DOHH2 (cell line): ENCODE results near the gene GTF3C2.

Experiments used
- H3F3A ChIP-seq: fragments of 200-600 bp; sonication (generic), shearing (Covaris generic); 2 replicates; pipeline ENCODE4 v1.6.0; 2016; ENCODE audit warnings: antibody characterized with exemption, mild to moderate bottlenecking; ENCODE audit not compliant: control insufficient read depth, insufficient read depth
- H3K27ac ChIP-seq: fragments of 200-600 bp; sonication (generic); 2 replicates; pipeline ENCODE4 v1.5.1; 2014; ENCODE audit warnings: low read depth, mild to moderate bottlenecking, low read length, moderate library complexity
- H3K27me3 ChIP-seq: fragments of 200-600 bp; sonication (generic); 2 replicates; pipeline ENCODE4 v1.6.1; 2014; ENCODE audit warnings: mild to moderate bottlenecking, low read length, mixed read lengths; ENCODE audit not compliant: control insufficient read depth
- H3K36me3 ChIP-seq: fragments of 200-600 bp; sonication (generic); 2 replicates; pipeline ENCODE4 v1.6.1; 2014; ENCODE audit warnings: mild to moderate bottlenecking, low read length, moderate library complexity, mixed read lengths; ENCODE audit not compliant: control insufficient read depth
- H3K4me1 ChIP-seq: fragments of 200-600 bp; sonication (generic); 2 replicates; pipeline ENCODE4 v1.6.1; 2014; ENCODE audit warnings: mild to moderate bottlenecking, low read length, mixed read lengths; ENCODE audit not compliant: control insufficient read depth
- H3K4me2 ChIP-seq: fragments of 200-600 bp; sonication (generic); 2 replicates; pipeline ENCODE4 v1.6.0; 2014; ENCODE audit warnings: mild to moderate bottlenecking, low read length, moderate library complexity
- H3K4me3 ChIP-seq: fragments of 200-600 bp; sonication (generic); 2 replicates; pipeline ENCODE4 v1.5.1; 2014; ENCODE audit warnings: mild to moderate bottlenecking, low read length, mixed read lengths
- H3K79me2 ChIP-seq: fragments of 200-600 bp; sonication (generic); 2 replicates; pipeline ENCODE4 v1.6.1; 2014; ENCODE audit warnings: mild to moderate bottlenecking, low read length, mixed read lengths; ENCODE audit not compliant: control insufficient read depth
- H3K9me2 ChIP-seq: fragments of 200-600 bp; sonication (generic); replicated peaks from 2 replicates; pipeline ENCODE4 v1.6.1; 2014; ENCODE audit warnings: mild to moderate bottlenecking, low read length, mixed read lengths; ENCODE audit not compliant: control insufficient read depth
- H3K9me3 ChIP-seq: fragments of 200-600 bp; sonication (generic); 2 replicates; pipeline ENCODE4 v1.6.1; 2014; ENCODE audit warnings: antibody characterized with exemption, low read length, mixed read lengths; ENCODE audit not compliant: control insufficient read depth, insufficient read depth
- H4K20me1 ChIP-seq: fragments of 200-600 bp; sonication (generic); 2 replicates; pipeline ENCODE4 v1.6.0; 2014; ENCODE audit warnings: low read depth, mild to moderate bottlenecking, antibody characterized with exemption, low read length, moderate library complexity; ENCODE audit not compliant: control insufficient read depth, insufficient read depth
- CTCF ChIP-seq: fragments of 200-600 bp; sonication (generic); IDR thresholded peaks from one replicate; pipeline ENCODE4 v1.5.1; 2014; ENCODE audit warnings: antibody characterized with exemption, mild to moderate bottlenecking, low read depth, low read length; ENCODE audit not compliant: poor library complexity, severe bottlenecking
- EZH2phosphoT487 ChIP-seq: fragments of 200-600 bp; sonication (generic); IDR thresholded peaks from 2 replicates; pipeline ENCODE4 v1.6.1; 2017; ENCODE audit warnings: borderline replicate concordance, mild to moderate bottlenecking, antibody characterized with exemption, low read length, moderate library complexity, mixed read lengths

The GTF3C2 gene

GRCh38 chr2:27378809-27379290 is 22.3 kb upstream of the GTF3C2 start:
- H3K79me2 ChIP-seq = peaks cover 10% of the 10 kb centered on the region
- H3F3A ChIP-seq = peaks cover 28% of the 10 kb centered on the region
- no peak for TF ChIP-seq EZH2phosphoT487
- no peak for TF ChIP-seq CTCF
- peak overlapping the region; percentile 51 for H3K27ac ChIP-seq
- H3K27me3 ChIP-seq = no peaks in the 10 kb centered on the region
- peaks cover 23% of the 10 kb centered on the region for H3K4me1 ChIP-seq
- H3K4me3 ChIP-seq = peak overlapping the region; percentile 81
- H3K9me2 ChIP-seq = no peaks in the 10 kb centered on the region
- peak overlapping the region; percentile 86 for H3K4me2 ChIP-seq
- H3K36me3 ChIP-seq = peaks cover 86% of the 10 kb centered on the region
- H3K9me3 ChIP-seq = no peaks in the 10 kb centered on the region
- no peaks in the 10 kb centered on the region for H4K20me1 ChIP-seq

GRCh38 chr2:27378096-27378808 is 21.7 kb upstream of the GTF3C2 start:
- TF ChIP-seq CTCF (peak; percentile 33), EZH2phosphoT487 (no peak)
- H3K27ac ChIP-seq = no peak overlapping the region
- H3K4me1 ChIP-seq = peaks cover 23% of the 10 kb centered on the region

GRCh38 chr2:27377618-27378095 is 21.1 kb upstream of the GTF3C2 start:
- no peak for TF ChIP-seq CTCF
- TF ChIP-seq EZH2phosphoT487 = no peak
- H3F3A ChIP-seq = peaks cover 23% of the 10 kb centered on the region
- no peaks in the 10 kb centered on the region for H3K9me2 ChIP-seq
- H3K79me2 ChIP-seq = peaks cover 22% of the 10 kb centered on the region
- H3K9me3 ChIP-seq = no peaks in the 10 kb centered on the region
- no peaks in the 10 kb centered on the region for H4K20me1 ChIP-seq
- peaks cover 89% of the 10 kb centered on the region for H3K36me3 ChIP-seq
- H3K4me2 ChIP-seq = no peak overlapping the region
- no peaks in the 10 kb centered on the region for H3K27me3 ChIP-seq
- H3K4me1 ChIP-seq = peaks cover 28% of the 10 kb centered on the region
- no peak overlapping the region for H3K4me3 ChIP-seq
- no peak overlapping the region for H3K27ac ChIP-seq

More at GRCh38 chr2:27378096-27378808, 21.7 kb upstream of the GTF3C2 start:
- Histone ChIP-seq H3K9me2 (no peaks in the 10 kb centered on the region), H3K9me3 (no peaks in the 10 kb centered on the region), H3K79me2 (peaks cover 16% of the 10 kb centered on the region), H3K4me2 (no peak overlapping the region), H4K20me1 (no peaks in the 10 kb centered on the region), H3K27me3 (no peaks in the 10 kb centered on the region), H3K4me3 (no peak overlapping the region), H3F3A (peaks cover 26% of the 10 kb centered on the region), H3K36me3 (peaks cover 86% of the 10 kb centered on the region)
